ENCODE data around the gene TDRD7.

DNA sequence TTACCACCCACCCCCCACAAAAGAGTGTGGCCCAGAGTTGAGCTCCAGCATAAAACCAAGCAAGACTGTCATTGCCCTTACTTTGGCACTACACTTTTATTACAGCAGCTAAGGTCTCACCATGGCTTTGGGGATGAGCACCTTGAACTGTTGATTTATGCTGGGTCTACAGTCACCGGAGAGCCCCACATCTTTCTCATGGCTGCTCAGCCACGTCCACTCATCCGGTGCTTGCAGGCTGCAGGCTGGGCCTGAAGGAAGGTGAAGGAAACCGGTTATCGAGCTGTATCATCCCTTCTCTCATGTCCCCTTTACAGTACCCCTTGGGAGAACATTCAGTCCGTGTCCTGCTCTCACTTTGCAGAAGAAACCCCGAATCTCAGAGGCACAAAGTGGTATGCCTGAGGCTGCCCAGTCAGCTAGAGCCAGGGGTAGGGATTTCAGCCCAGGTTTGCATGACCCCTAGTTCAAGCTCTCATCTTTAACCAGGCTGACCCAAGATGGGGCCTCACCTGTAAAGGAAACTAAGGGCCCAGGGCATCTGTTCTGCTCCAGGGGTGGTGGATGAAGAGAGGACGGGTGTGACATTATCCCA, 101.2 kb downstream of the TDRD7 start:
- TF ChIP-seq, protein P1, sequence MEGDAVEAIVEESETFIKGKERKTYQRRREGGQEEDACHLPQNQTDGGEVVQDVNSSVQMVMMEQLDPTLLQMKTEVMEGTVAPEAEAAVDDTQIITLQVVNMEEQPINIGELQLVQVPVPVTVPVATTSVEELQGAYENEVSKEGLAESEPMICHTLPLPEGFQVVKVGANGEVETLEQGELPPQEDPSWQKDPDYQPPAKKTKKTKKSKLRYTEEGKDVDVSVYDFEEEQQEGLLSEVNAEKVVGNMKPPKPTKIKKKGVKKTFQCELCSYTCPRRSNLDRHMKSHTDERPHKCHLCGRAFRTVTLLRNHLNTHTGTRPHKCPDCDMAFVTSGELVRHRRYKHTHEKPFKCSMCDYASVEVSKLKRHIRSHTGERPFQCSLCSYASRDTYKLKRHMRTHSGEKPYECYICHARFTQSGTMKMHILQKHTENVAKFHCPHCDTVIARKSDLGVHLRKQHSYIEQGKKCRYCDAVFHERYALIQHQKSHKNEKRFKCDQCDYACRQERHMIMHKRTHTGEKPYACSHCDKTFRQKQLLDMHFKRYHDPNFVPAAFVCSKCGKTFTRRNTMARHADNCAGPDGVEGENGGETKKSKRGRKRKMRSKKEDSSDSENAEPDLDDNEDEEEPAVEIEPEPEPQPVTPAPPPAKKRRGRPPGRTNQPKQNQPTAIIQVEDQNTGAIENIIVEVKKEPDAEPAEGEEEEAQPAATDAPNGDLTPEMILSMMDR (IDR thresholded peaks at IDR 0.05): no peak
- no peak for TF ChIP-seq EZH2 (IDR thresholded peaks at IDR 0.05; ENCODE audit: borderline replicate concordance, insufficient read depth, low read depth, low read length, poor library complexity, severe bottlenecking)

Measured in B cell (primary cell).